HG03457 (cell line): ENCODE data around the gene ARHGAP23.

Experiments
- ATAC-seq: cut with Tn5 transposase; IDR thresholded peaks from one replicate; pipeline ENCODE4 v1.9.1; 2021; ENCODE audit warnings: moderate number of reproducible peaks; ENCODE audit not compliant: unreplicated experiment

Gene ARHGAP23

GRCh38 chr17:38440614-38441397 lies 12.5 kb downstream of the ARHGAP23 start:
- ATAC-seq, result no peak

- no peak for ATAC-seq
Measured at GRCh38 chr17:38441429-38442061, 13.3 kb downstream of the ARHGAP23 start.

DNA sequence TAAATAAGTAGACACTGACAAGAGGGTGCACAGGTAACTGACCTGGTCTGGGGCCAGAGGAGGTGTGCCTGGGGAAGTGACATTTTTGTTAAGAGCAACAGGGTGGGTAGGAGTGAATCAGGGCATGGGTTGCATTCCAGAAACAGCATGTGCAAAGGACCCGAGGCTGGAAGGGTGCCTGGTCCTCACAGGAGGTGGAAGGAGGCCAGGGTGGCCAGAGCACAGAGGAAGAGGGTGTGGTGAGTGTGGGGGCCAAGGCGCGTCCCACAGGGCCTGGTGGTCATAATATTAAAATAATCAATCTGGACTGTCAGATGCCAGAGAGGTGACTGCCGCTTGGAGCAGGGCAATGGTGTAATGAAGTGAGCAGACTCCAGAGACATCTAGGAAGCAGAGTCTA lies 14.3 kb downstream of the ARHGAP23 start:
- ATAC-seq, result no peak

- ATAC-seq, result no peak
Measured at GRCh38 chr17:38443356-38444031, 15.2 kb downstream of the ARHGAP23 start.

DNA sequence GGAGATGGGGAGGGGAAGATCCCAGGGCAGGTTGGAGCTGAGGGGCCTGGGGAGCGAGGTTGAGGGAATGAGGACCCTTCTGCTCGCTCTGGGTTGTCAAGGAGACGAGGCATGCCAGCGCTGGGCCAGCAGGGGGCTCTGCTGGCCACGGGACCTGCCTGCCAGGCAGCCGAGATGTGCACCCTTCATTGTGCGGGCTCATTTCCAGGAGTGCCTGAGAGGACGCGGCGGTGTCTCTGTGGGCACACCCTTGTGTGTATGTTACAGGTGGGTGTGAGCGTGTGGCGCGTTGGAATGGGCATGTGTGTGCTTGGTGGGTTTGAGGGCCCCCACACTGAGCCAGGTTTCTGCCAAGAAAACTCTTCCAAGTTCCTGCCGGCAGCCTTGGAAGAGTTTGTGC lies 15.9 kb downstream of the ARHGAP23 start:
- ATAC-seq, result no peak

DNA sequence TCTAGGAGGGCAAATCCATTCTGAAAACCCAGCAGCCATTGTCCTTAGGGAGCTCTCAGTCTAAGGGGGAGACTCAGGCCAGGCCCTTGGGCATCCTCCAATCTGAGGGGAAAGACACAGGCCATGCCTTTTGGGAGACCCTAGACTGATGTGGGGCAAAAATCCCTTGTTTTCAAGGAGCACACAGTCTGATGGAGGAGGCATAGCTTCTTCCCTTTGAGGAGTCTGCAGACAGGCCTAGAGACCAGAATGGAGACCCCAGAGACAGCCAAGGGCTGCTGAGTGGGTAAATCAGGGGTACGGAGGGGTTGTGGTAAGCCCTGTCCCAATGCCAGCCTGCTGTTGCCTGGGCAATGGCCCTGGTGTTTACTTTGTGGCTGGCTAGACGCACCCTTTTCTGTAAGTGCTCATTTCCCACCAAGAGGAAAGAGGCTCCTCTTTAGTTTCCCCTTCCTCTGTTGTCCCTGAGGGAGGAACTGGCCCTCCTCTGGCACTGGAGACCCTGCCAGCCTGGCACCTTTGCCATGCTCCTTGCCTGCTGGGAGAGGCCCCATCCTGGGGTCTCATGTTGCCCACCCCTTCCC lies 19.3 kb downstream of the ARHGAP23 start:
- ATAC-seq, result no peak

DNA sequence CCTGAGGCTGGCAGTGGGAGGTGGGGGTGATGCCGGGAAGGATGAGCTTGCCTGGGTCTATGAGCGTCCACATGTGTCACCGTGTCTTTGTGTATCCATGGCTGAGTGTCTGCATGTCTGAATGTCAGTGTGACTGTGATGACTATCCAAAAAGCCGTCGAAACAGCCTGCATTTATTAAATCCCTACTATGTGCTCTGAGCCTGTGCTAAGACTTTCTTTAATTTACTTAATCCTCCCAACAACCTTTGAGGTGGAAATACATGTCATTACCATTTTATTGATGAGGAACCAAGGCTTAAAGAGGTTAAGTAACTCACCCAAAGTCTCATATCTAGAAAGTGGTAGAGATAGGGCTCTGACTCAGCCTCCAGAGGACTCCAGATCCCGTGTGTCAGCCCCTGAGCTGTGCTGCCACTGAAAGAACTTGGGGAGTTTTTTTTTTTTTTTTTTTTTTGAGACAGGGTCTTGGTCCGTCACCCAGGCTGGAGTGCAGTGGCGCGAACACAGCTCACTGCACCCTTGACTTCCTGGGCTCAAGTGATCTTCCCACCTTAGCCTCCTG lies 20.0 kb downstream of the ARHGAP23 start:
- ATAC-seq, result no peak

DNA sequence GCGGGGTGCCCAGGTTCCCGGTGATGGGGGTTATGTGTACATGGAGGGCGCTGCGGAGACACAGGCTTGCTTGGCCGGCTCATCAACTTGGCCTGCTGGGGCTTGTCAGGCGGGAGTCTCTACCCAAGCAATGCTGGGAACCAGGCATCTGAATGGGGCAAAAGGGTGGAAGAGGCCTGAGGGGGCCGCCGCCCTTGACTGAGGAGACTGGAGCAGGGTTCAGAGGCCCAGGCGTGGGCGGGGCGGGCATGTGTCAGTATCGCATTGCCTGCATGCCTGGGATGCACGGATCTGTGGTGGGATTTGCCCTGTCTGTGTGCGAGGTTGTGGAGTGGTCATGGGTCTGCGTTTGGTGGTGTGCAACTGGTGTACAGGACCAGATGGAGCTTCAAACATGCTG lies 21.1 kb downstream of the ARHGAP23 start:
- ATAC-seq, result no peak

DNA sequence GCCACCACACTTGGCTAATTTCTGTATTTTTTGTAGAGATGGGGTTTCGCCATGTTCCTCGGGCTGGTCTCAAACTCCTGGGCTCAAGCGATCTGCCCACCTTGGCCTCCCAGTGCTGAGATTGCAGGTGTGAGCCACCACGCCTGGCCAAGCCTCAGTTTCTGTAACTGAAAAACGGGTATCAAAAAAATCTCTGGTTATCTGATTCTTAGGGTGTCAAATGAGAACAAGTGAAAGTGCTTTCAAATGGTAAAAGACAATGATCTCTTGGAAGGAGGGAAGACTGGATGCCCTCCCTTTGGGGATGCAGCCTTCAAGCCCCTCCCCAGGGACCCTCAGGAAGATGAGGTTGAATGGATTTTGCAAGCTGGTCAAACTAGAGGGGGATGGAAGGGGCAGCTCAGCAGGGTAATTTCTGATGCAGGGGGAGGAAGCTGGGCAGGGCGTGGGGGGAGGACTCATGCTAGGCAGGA lies 22.3 kb downstream of the ARHGAP23 start:
- ATAC-seq, result no peak

GRCh38 chr17:38451030-38451839 lies 23.0 kb downstream of the ARHGAP23 start:
- ATAC-seq, result no peak

GRCh38 chr17:38451840-38452529 lies 23.7 kb downstream of the ARHGAP23 start:
- no peak for ATAC-seq

GRCh38 chr17:38452719-38453118 lies 24.5 kb downstream of the ARHGAP23 start:
- no peak for ATAC-seq

- ATAC-seq, result no peak
Measured at GRCh38 chr17:38453951-38454421, 25.7 kb downstream of the ARHGAP23 start.

DNA sequence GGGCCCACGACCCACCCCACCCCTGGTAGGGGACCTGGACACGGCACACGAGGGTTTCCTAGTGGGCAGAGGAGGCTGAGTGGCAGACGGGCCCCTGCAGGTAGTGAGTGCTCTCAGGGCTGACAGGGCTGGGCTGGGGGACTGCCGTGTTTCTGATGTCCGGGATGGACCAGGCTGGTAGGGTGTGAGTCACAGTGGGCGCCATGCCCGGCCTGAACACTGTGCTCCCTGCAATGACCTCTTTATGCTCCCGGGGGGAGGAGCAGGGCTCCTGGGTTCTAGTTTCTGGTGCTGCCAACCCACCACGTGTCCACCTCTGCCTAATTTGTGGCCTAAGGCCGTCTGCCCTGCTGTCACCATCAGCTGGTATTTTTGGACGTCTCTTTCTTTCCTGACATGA lies 26.3 kb downstream of the ARHGAP23 start:
- ATAC-seq, result no peak

GRCh38 chr17:38455288-38455915 lies 27.1 kb downstream of the ARHGAP23 start:
- no peak for ATAC-seq

- no peak for ATAC-seq
Measured at GRCh38 chr17:38456031-38456815, 28.0 kb downstream of the ARHGAP23 start.

GRCh38 chr17:38457577-38458371 lies 29.5 kb downstream of the ARHGAP23 start:
- ATAC-seq, result no peak

DNA sequence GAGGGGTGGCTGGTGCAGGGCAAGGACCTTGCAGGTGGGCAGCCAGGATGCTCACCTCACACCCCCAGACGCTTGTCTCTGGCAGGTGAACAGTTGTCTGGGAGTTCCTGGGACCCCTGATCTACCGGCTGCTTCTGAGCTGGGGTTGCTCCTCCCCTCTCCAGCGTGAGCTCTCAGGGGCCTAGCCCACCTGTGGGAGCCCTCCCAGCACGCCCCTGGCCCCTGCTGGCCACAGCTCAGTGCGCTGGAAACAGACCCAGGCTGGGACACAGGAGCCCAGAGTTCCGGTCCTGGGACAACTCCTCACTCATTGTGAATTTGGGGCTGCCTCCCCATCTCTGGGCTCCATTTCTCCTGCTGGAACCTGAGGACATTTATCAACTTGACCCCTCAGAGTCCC lies 30.3 kb downstream of the ARHGAP23 start:
- no peak for ATAC-seq
